NOMO-1 (cell line): Measurements from ENCODE around the gene DNMT3A.
"Not testable (repeated sequence)": the region's sequence is repeated elsewhere in the genome, so short reads cannot be mapped to it uniquely, and the experiment has no call there.

Experiments
- DNase-seq, 2 experiments: peaks; one replicate each; lab custom pipeline; 2025; ENCODE audit not compliant: unreplicated experiment in 2 of 2; lab: John Stamatoyannopoulos, UW

The DNMT3A gene

DNA sequence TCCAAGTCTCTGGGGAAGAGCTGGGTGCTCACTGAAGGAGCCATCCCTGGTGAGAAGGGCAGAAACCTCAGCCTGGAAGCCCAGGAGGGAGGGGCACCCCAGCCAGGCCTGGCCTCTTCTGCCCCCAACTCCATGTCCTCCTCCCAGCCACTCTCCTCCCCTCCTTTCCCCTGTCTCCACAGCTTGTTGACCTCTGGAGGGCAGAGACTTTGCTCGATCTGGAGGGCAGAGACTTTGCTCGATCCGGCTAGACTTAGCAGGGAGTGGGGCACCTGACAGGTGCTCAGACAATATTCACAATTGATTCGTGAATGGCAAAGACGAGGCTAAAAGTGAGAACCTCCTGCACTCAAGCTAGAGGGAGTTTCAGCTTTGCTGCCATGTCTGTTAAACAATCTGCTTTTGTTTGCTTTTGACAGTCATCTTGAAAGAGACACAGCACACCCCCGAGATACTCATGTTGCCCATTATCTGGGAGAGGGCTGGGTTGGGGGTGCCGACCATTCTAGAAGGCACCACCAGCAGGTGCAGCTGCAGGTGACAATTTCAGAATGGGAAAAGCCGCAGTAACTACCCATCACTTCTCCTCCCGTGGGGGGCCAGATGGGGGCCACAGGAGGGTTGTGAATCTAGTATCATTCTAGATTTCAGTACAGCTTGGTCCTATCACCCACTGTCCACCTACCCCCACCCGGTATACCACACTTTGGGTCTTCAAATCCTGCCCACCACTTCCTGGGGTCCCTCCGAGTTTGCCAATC lies 54.8 kb downstream of the DNMT3A start:
- no peak for DNase-seq

DNA sequence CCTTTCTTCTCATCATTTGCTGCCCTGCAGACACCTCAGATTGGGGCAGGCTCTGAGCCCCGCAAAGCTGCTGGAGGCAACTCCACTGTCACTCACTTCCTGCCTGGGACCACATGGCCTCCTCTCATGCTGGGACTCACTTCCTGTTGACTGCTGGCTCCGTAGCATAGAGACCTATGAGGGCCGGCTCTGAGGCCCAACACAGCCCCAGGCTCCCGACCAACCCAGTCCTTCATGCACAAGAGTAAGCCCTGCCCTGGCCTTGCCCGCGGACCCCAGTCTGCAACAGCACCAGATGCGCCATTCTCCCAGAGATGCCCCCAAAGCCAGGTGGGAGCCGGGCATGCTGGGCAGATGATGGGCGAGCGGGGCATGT lies 55.7 kb downstream of the DNMT3A start:
- peak; percentile 37 to 64 for DNase-seq

DNA sequence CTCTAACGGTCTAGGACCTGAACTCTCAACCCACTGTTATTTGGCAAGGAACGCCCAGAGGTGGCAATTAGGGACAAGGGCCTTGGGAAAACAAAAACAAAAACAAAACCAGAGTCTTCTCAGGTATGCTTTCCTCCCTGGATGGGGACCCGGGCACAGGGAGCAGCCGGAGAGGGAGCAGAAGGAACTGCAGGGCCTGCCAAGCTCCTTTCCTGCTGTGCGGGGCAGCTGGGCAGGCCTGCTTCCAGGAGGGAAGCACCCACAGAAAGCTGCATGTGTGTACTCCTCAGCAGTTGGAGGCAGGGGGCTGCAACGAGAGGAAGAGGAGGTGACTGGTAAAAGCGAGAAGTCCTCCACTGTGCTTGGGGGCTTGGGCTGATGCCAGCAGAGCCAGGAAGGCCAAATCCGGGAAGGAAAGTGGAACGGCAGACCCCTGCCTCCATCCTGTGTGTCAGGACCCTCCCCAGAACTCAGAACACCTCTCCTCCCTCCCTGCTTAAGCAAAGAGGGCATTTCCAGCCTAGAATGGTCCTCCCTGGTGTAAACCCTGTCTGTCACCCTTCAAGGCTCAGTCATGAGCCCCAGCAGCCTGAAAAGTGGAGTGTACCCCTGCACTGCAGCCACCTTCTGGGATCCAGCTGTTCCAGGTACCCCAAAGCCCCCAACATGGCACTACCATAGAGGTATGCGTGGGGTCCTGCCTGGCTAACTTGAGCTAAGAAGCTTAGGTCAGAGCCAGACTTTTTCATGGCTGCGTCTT lies 56.3 kb downstream of the DNMT3A start:
- no peak for DNase-seq

DNA sequence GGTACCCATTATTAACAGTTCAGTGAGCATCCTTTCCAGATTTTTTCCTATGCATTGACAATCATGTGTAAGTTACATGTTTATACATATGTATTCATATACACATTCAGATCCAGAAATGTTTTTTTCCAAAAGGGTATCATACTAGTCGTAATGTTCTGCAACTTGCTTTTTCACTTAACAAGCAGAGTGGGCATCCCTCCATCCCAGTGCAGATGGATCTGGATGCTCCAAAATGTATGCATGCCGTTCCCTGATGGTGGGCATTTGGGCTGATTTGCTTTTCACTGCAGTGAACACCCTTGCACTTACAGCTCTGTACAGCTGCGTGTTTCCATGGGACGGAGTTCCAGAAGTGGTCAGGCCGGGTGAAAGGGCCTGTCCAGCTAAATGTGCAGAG lies 57.0 kb downstream of the DNMT3A start:
- no peak for DNase-seq

DNA sequence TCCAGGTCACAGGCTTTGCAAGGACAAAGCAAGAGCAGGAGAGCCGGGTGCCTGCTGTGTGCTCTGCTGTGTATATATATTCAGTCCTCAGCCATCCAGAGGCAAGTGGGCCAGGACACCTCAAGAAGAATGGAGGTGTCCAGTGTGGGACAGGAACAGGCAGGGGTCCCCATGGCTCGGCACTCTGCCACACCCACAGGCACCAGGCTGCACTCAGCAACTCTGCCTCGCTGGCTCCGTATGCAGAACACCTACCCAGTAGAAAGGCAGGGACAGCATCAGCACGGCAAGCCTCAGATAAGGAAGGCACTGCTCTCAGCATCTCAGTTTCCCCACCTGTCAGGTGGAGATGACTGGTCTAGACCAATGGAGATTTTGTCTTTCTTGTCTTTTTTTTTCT lies 57.8 kb downstream of the DNMT3A start:
- DNase-seq, result no peak

DNA sequence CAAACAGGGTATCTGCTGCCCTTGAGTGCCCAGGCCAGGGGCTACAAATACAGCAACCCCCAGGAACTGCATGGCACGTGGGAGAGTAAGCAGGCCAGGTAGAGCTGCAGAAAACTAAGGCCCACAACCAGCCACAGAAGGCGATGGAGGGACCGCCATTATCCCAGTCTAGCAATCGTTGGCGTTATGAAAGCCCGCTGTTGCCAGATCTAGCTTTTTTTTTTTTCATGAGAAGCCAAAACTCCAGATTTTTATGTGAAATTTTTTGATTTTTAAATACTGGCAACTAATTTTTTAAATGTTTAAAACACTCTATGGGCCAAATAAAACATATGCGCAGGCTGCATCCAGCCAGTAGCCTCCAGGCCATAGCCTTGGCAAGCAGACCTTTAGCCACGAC lies 59.8 kb downstream of the DNMT3A start:
- no peak for DNase-seq

DNA sequence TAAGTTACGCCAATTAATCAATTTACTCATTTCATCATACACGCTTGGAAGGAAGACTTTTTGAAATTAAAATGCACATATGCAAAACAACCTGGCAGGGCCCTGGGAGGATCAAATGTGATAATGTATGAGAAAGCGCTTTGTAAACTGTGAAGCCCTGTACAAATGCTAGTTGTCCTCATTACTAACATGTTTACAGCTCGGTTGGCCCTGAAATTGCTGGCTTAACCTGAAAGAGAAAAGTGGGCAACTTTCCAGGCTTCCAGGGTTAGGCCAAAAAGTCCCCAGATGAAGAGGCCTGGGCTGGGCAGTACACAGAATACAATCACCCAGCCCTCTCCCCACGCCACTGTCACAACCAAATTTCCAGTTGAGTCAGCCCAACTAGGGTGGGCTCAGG lies 60.2 kb downstream of the DNMT3A start:
- no peak for DNase-seq

DNA sequence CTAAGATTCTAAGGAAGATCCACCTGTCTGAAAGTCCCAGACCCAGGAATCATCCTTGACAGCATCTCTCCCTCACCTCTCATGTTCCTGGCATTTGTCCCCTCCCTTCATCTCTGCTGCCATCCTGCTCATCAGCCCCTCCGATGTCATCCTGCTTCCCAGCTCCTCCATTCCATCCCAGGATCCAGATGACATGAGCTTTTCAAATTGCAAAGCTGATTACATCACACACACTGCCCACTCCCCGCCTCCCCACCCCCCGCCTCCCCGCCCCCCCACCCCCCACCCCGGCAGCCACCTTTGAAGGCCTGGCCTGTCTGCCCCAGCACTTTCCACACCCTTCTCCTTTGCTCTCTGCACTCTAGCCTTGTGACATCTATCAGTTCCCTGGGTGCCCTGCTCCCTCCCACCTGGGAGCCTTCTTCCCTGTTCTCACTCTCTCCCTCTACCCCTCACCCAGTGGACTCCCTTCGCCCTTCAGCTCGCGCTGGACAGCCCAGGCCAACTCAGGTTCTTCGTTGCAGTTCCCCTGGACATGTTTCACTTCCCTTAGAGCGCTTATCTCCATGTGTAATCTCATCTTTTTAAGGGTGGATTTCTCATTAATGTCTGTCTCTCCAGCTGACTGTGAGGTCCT lies 61.6 kb downstream of the DNMT3A start:
- peak; percentile 38 to 64 for DNase-seq

DNA sequence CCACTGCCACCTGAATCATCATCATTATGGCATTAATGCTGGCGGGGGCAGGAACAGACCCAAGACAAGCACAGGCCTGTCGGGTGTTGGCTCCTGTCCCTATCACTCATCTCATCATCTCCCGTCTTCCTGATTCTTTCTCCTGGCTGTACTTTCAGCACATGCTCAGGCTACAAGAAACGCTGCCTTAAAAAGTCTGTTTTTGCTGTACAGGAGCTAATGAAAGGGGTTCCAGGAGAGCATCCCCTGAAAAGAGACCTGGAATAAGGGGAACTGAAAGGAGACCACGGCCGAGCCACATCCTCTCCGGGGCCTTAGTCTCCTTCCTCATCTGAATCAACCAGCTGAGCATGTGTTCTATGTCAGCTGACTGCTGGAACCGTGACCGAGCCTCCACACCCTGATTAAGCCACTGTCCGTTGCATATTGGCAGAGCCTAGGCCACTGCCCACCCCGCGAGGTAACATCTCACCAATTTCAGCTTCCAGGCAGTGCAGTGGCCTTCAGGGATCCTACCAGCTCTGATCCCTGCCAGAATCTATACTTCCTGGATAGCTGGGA lies 62.6 kb downstream of the DNMT3A start:
- peak; percentile 79 to 98 for DNase-seq

DNA sequence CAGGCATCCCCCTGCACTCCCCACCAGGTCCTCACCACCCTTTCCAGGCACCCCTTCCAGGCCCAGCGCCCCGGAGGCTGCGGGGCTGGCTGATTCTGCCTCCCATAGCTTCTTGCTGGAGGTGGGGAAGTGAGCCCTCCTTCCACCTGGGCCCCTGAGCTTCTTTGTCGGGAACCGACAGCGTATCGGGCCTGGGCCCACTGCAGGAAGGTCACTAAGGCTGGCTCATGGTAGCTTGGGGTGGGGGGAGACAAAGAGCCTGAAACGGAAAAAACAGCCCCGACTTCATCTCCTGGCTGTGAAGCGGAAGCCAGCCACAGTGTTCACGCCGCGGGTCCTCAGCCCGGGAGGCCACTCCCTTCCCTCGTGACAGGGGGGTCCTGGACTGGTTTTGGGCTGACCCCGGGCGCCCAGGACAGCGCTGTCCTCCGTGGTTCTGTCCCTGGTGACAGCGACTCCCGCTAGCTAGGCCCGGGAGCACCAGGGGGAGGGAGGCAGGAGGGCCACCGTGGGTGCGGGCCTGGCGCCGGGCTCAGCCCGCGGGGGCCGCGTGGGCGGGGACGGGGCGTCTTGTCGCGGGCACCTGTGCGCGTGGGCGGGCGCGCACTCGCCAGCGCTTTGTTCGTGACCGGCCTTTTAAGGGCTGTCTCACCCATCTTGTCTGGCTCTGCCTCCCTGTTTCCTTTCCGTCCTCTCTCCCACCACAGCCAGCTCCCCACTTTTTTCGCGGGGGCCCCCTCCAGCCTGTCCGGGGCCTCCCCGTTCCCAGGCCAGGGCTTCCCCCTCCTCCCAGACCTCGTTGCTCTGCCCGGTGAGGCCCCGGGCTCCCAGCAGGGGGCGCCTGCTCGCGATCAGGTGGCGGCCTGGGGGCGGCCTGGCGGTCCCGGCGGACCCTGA lies 64.9 kb downstream of the DNMT3A start:
- DNase-seq, result no peak

DNA sequence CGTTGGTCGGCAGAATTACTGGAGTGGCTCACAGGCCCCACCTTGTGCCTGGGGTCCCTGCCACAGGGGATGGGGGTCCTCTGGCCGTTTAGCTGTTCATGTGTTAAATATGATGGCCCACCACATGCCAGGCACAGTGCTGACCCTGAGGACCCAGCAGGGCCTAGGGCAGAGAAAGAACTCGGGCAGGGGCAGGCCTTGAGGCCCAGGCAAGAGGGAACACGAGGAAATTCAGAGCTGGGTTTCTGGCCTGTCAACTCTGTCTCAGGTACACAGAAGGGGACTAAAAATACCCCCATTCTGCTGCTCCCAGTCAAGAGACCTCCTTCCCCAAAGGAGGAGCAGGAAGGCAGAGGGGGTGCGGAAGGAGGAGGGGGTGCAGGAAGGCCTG lies 66.2 kb downstream of the DNMT3A start:
- DNase-seq, result no peak

DNA sequence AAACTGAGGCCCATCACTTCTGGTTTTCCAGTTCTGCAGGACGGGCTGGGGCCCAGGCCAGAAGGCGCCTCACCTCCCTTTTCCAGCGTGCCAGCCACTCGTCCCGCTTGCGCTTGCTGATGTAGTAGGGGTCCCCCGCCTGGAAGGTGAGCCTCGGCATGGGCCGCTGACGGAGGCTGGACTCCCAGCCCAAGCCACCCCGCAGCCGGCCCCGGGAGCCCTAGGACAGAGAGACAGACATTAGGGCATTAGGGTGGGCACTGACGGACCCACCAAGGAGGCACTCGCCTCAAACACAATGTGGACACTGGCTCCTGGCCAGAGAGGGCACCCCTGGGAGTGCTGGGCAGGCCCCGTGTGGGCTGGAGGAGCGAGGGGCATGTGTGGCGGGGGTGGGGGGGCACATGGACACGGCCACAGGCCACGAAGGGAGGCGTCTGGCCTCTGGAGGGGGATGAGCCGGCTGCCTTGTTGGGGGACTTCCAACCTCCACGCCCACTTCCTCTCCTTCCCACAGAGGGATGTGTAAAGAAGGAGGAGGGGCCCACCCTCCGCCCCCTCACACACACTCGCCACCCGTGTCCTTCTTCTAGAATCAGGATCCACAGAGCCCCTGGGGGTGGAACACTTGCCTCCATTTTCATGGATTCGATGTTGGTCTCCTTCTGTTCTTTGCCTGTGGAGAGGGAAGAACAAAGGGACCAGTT lies 66.7 kb downstream of the DNMT3A start:
- no peak for DNase-seq

DNA sequence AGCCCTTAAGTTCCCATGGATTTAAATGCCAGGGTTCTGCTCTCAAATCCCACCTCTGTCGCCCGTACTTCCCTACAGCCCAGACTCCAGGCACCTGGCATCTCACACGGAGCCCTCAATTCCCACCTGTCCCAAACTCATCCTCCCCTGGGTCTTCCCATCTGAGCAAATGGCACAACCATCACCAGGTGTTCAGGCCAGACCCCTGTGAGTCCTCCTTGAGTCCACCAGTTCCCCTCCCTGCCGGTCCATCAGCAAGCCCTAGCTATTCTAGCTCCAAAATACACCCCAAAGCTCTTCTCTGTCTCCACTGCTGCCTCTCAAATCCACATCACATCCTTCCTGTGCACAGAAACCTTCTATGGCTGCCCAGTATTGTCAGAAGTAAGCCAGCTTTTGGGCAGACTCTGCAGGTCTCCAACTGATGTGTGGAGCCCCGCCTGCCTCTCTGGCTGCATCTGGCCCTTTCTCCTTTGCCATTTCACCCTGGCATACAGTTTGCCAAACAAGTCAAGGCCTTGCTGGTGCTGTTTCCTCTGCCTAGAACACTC lies 67.7 kb downstream of the DNMT3A start:
- DNase-seq, result no peak

DNA sequence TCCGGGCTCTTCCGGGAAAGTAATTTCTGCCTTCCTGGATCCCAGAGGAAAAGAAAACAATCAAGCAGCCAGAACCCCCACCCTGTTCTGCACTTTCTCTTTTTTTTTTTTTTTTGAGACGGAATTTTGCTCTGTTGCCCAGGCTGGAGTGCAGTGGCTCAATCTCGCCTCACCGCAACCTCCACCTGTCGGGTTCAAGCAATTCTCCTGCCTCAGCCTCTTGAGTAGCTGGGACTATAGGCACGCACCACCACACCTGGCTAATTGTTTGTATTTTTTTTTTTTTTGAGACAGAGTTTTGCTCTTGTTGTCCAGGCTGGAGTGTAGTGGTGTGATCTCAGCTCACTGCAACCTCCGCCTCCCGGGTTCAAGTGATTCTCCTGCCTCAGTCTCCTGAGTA lies 69.0 kb downstream of the DNMT3A start:
- DNase-seq, result not testable (repeated sequence)

DNA sequence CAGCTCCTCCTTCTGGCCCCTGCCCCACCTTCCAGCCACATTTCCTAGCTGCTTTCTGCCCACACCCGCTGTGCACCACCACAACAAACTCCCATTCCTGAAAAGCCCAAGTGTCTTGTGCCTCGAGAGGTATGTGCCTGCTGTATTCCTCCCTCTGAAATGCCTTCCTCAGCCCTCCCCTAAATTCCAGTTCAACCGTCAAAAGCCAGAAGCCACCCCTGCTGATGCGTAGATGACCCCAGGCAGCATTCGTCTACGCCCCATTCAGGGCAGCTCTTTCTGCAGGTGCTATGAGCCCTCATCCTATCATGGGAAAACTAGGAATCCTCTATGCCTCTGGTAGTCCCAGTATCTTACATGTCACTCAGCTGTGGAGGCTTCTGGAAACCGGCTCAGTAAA lies 71.7 kb downstream of the DNMT3A start:
- DNase-seq, result no peak

DNA sequence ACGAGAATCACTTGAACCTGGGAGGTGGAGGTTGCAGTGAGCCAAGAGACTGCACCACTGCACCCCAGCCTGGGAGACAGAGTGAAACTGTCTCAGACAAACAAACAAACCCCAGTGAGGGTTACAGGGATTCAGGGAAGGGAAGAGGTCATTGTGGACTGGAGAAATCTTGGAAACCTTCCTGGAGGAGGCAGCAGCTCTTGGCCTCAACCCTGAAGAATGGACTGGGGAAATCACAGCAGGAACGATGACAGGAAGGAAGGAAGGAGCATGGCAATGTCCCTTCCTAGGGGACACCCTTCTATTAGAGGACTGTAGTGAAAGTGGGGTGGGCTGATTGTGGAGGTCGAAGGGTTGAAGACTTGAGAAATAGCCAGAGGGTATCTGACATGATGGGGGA lies 72.5 kb downstream of the DNMT3A start:
- DNase-seq, result no peak

DNA sequence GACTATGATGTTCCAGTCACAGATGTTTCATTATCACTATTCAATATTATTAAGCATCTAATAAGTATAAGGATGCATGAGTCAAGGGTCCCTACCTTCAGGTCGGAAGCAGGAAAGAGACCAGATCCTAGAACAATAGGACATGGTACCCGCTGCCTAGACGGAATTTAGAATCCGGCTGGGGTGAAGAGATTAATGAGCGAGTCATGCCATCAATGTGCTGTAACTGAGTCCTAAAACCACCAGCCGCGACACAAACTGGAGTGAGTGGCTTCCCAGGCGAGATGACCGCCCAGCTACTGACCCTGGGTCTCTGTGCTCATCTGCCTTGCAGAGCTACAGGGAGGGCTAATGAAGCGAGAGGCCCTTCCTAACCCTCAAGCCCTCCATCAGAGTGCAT lies 73.6 kb downstream of the DNMT3A start:
- DNase-seq, result no peak

DNA sequence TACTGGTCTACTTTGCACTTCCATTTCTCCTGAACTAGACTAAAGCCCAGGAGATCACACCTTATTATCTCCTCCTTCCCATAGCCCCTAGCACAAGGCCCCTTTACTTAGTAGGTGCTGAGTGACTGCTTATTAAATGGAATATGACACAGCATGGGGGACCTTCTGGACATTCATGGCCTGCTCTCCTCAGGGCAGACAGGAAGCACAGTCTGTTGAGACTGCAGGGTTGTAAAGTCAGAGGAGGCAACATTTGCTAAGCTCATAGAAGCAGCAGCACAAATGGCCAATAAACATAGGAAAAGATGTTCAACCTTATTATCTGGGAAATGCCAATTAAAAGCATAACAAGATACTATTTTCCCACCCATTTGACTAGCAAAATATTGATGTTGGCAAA lies 75.3 kb downstream of the DNMT3A start:
- DNase-seq, result no peak

DNA sequence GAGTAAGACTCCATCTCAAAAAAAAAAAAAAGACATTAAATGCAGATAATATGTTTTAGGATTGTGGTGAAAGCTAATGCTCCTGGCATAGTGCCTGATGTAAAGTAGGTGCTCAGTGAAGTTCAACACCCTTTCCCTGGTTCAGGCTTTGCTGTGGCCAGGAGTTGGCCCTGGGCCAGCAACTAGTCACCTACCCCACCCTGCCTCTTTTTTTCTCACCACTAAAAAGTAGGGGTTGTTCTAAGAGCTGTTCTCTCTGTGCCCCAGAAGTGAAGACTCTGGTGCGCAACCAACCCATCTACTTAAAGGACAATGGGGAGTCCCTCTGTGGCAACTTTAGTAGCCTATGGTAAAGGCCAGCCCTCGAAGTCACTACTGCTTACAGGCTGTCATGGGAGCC lies 75.9 kb downstream of the DNMT3A start:
- DNase-seq, result no peak

DNA sequence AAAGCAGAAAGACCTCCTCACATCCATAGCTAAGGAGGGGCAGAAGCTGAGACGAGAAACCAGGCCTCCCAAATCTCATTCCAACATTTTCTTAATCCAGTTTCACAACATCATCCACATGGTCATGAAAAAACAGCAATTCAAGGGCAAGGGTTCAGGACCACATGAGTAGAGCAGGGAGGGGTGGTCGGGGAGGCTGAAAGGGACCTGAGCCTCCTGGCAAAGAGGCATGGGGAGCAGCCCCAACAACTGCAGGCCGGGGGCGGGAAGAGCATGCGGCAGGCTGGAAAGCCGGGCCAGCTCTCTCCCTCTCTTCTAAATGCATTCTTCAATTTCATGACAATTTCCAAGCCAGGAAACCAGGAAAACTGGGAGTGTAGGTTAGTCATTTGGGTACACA lies 76.7 kb downstream of the DNMT3A start:
- no peak for DNase-seq
